WTC11 (cell line): Measurements from ENCODE around the gene TMEM17.

Source experiments
- ATF3 ChIP-seq: sonication (generic); formaldehyde crosslinking; conservative IDR thresholded peaks from 2 replicates; pipeline ENCODE4 v1.8.1; 2022; ENCODE audit warnings: mild to moderate bottlenecking, missing genetic modification reagents
- CREM ChIP-seq: sonication (generic); formaldehyde crosslinking; IDR thresholded peaks from 2 replicates; pipeline ENCODE4 v1.8.1; 2022; ENCODE audit warnings: mild to moderate bottlenecking, missing genetic modification reagents, moderate library complexity
- CTCF ChIP-seq: fragments of 200-600 bp; IDR thresholded peaks from 2 replicates; pipeline ENCODE4 v1.8.0; 2022; ENCODE audit warnings: antibody characterized with exemption
- E2F5 ChIP-seq: sonication (generic); formaldehyde crosslinking; IDR thresholded peaks from 2 replicates; pipeline ENCODE4 v1.8.1; 2022; ENCODE audit warnings: mild to moderate bottlenecking, moderate library complexity, missing genetic modification reagents
- FOXJ3 ChIP-seq: sonication (generic); formaldehyde crosslinking; IDR thresholded peaks from 2 replicates; pipeline ENCODE4 v1.9.0; 2021; ENCODE audit warnings: missing genetic modification reagents, mild to moderate bottlenecking, borderline replicate concordance

GRCh38 chr2:62459106-62459505 is 46.9 kb downstream of the TMEM17 start:
- TF ChIP-seq CTCF (no peak), CREM (CRISPR knock-in tag) (no peak), E2F5 (CRISPR knock-in tag) (no peak), FOXJ3 (CRISPR knock-in tag) (no peak), ATF3 (CRISPR knock-in tag) (no peak)
